Hippocampal formation (tissue), 2 donors: ENCODE measurements around the gene TIPIN.

ENCODE experiments used
- DNase-seq, 2 donors: peaks; one replicate each; lab custom pipeline; 2025; lab: John Stamatoyannopoulos, UW

TIPIN gene

GRCh38 chr15:66298803-66299251 lies 57.7 kb downstream of the TIPIN start:
- DNase-seq, result no peak

GRCh38 chr15:66296186-66296585 lies 60.3 kb downstream of the TIPIN start:
- no peak for DNase-seq

GRCh38 chr15:66294932-66295235 lies 61.6 kb downstream of the TIPIN start:
- DNase-seq, result no peak

- no peak for DNase-seq
Measured at GRCh38 chr15:66294157-66294931, 62.1 kb downstream of the TIPIN start.

GRCh38 chr15:66293419-66294156 lies 62.9 kb downstream of the TIPIN start, which contains the start of gene DIS3L:
Gene DIS3L (plus strand): TSS chr15:66293568. CDS start chr15:66293597, 29 bp downstream.
- peak; percentile 52 to 75 for DNase-seq

- no peak for DNase-seq
Measured at GRCh38 chr15:66292571-66293418, 63.7 kb downstream of the TIPIN start.

- DNase-seq, result no peak
Measured at GRCh38 chr15:66291816-66292570, 64.5 kb downstream of the TIPIN start.

- DNase-seq, result no peak
Measured at GRCh38 chr15:66290518-66290917, 66.0 kb downstream of the TIPIN start.

- DNase-seq, result no peak
Measured at GRCh38 chr15:66290007-66290406, 66.5 kb downstream of the TIPIN start.

- DNase-seq, result no peak
Measured at GRCh38 chr15:66288551-66289185, 67.8 kb downstream of the TIPIN start.

- DNase-seq, result no peak
Measured at GRCh38 chr15:66288093-66288492, 68.4 kb downstream of the TIPIN start.

GRCh38 chr15:66287461-66288057 lies 68.9 kb downstream of the TIPIN start:
- peak in 1 of 2 donors; percentile 31 for DNase-seq
